Testis (tissue), 3 donors: Measurements from ENCODE around the gene PCCA. TPM values are rescaled to one million over a fixed set of nuclear protein-coding genes. Genes with fewer than 3 reads are reported as not detected.

Experiments used
- DNase-seq: peaks from one replicate; pipeline ENCODE4 v3.0.0-alpha.2; 2019
- H3K27ac ChIP-seq, 2 donors: fragments of 200-600 bp; sonication (generic); one replicate each; pipeline ENCODE4 v1.5.1; 2019
- H3K27me3 ChIP-seq: fragments of 200-600 bp; sonication (generic); one replicate; pipeline ENCODE4 v1.5.1; 2019
- H3K36me3 ChIP-seq: fragments of 200-600 bp; sonication (generic); one replicate; pipeline ENCODE4 v1.5.1; 2017; ENCODE audit warnings: low read depth; ENCODE audit errors: missing control alignments
- H3K4me1 ChIP-seq: fragments of 200-600 bp; sonication (generic); one replicate; pipeline ENCODE4 v1.5.1; 2019
- H3K4me3 ChIP-seq, 2 donors: fragments of 200-600 bp; sonication (generic); one replicate each; pipeline ENCODE4 v1.5.1; 2017 to 2019
- H3K9me3 ChIP-seq: fragments of 200-600 bp; sonication (generic); one replicate; pipeline ENCODE4 v1.5.1; 2017
- CTCF ChIP-seq, 3 experiments: fragments of 450-650 bp in 2 of 3; fragments of 200-600 bp in 1 of 3; sonication (generic) in 1 of 3; IDR thresholded peaks; one replicate each; pipeline ENCODE4 v1.5.1; 2016 to 2019; ENCODE audit warnings: antibody characterized with exemption in 3 of 3, mild to moderate bottlenecking in 2 of 3, moderate library complexity in 1 of 3
- POLR2A ChIP-seq: fragments of 450-650 bp; IDR thresholded peaks from one replicate; pipeline ENCODE4 v1.6.1; 2017; ENCODE audit warnings: antibody characterized with exemption, mild to moderate bottlenecking, moderate library complexity
- WGBS, 2 donors: methylation state at CpG; one replicate each; pipeline ENCODE4 v1.1.5; 2018; 5-methylcytosine and 5-hydroxymethylcytosine counted together
- intact Hi-C: fragments of 100-400 bp; cut with DNase I; formaldehyde crosslinking; loops from one replicate; pipeline ENCODE4 v1.15.1; 2023; ENCODE audit warnings: low total_unique reads
- polyA plus RNA-seq: library from polyadenylated mRNA; stranded (reverse); fragments of 350-450 nt; fragmentation: Illumina TruSeq; extraction: RNeasy Lipid Tissue Mini Kit (QIAGEN cat#74804); gene quantifications from one replicate; pipeline ENCODE4 v1.2.3, GENCODE V29; 2014; ENCODE audit warnings: low read depth, low replicate concordance; ENCODE audit not compliant: insufficient read depth
- total RNA-seq, 2 donors: library from RNA; depleted of rRNA; stranded (reverse); fragments of >200 nt; gene quantifications; one replicate each; pipeline ENCODE4 v1.2.3, GENCODE V29; 2016

PCCA gene
- total and polyA plus RNA-seq, 3 donors from 2014 or later = 17.9 to 56.2 (median 39.2) TPM

- no peaks in the 10 kb centered on the region for H3K9me3 ChIP-seq
- WGBS, 2 donors = 91 to 95% methylated on average over 13 of the region's 13 CpGs
- H3K4me3 ChIP-seq = no peak overlapping the region
- DNase-seq = no peak
- intact Hi-C loops = no loop called here
- H3K27ac ChIP-seq = no peak overlapping the region
- H3K36me3 ChIP-seq = no peaks in the 10 kb centered on the region
- no peaks in the 10 kb centered on the region for H3K4me1 ChIP-seq
- no peaks in the 10 kb centered on the region for H3K27me3 ChIP-seq
- no peak for TF ChIP-seq CTCF (IDR thresholded peaks at IDR 0.05)
- TF ChIP-seq POLR2A = no peak
Measured at GRCh38 chr13:100536643-100537180, 447.8 kb downstream of the PCCA start.

- Histone ChIP-seq H3K4me1 (no peaks in the 10 kb centered on the region), H3K36me3 (no peaks in the 10 kb centered on the region), H3K27ac (no peak overlapping the region), H3K4me3 (no peak overlapping the region), H3K27me3 (no peaks in the 10 kb centered on the region), H3K9me3 (no peaks in the 10 kb centered on the region)
- 97 to 99% methylated on average over 9 of the region's 9 CpGs for WGBS, 2 donors
- no peak for DNase-seq
- intact Hi-C loops = no loop called here
- no peak for TF ChIP-seq CTCF (IDR thresholded peaks at IDR 0.05)
- TF ChIP-seq POLR2A = no peak
Measured at GRCh38 chr13:100537486-100537885, 448.6 kb downstream of the PCCA start.

GRCh38 chr13:100537951-100538462, 449.1 kb downstream of the PCCA start:
- TF ChIP-seq CTCF (IDR thresholded peaks at IDR 0.05) = no peak
- TF ChIP-seq POLR2A = no peak
- H3K4me1 ChIP-seq = no peaks in the 10 kb centered on the region
- 90 to 95% methylated on average over 5 of the region's 5 CpGs for WGBS, 2 donors
- intact Hi-C loops = no loop called here
- no peaks in the 10 kb centered on the region for H3K36me3 ChIP-seq
- DNase-seq = no peak
- no peak overlapping the region for H3K4me3 ChIP-seq
- no peaks in the 10 kb centered on the region for H3K27me3 ChIP-seq
- H3K9me3 ChIP-seq = no peaks in the 10 kb centered on the region
- no peak overlapping the region for H3K27ac ChIP-seq

GRCh38 chr13:100540621-100541020, 451.7 kb downstream of the PCCA start:
- intact Hi-C loops = no loop called here
- no peak for DNase-seq
- Histone ChIP-seq H3K9me3 (no peaks in the 10 kb centered on the region), H3K27me3 (no peaks in the 10 kb centered on the region), H3K4me1 (no peaks in the 10 kb centered on the region), H3K36me3 (no peaks in the 10 kb centered on the region), H3K4me3 (no peak overlapping the region), H3K27ac (no peak overlapping the region)
- 42 to 62% methylated on average over 2 to 3 of the region's 3 CpGs for WGBS, 2 donors
- no peak for TF ChIP-seq POLR2A
- no peak for TF ChIP-seq CTCF (IDR thresholded peaks at IDR 0.05)
